HG03139 (cell line): ENCODE results near the gene MED15.
"Not testable (repeated sequence)": the region's sequence is repeated elsewhere in the genome, so short reads cannot be mapped to it uniquely, and the experiment has no call there.

Experiments
- ATAC-seq: cut with Tn5 transposase; IDR thresholded peaks from one replicate; pipeline ENCODE4 v1.9.1; 2021; ENCODE audit not compliant: unreplicated experiment

MED15 gene

GRCh38 chr22:20581503-20582170 lies 74.2 kb downstream of the MED15 start:
- ATAC-seq, result no peak

GRCh38 chr22:20582171-20582511 lies 74.7 kb downstream of the MED15 start:
- ATAC-seq, result no peak

- no peak for ATAC-seq
Observed at GRCh38 chr22:20582520-20583361, 75.3 kb downstream of the MED15 start.

- ATAC-seq, result no peak
Observed at GRCh38 chr22:20583471-20583922, 76.1 kb downstream of the MED15 start.

GRCh38 chr22:20584029-20584871 lies 76.8 kb downstream of the MED15 start:
- no peak for ATAC-seq

GRCh38 chr22:20584872-20585638 lies 77.6 kb downstream of the MED15 start:
- no peak for ATAC-seq

GRCh38 chr22:20585639-20586402 lies 78.4 kb downstream of the MED15 start:
- ATAC-seq, result no peak

- no peak for ATAC-seq
Observed at GRCh38 chr22:20586403-20586745, 79.0 kb downstream of the MED15 start.

- ATAC-seq, result no peak
Observed at GRCh38 chr22:20587206-20587958, 80.0 kb downstream of the MED15 start.

- ATAC-seq, result no peak
Observed at GRCh38 chr22:20588092-20588842, 80.9 kb downstream of the MED15 start.

GRCh38 chr22:20588843-20589581 lies 81.6 kb downstream of the MED15 start:
- no peak for ATAC-seq

- ATAC-seq, result no peak
Observed at GRCh38 chr22:20589614-20590476, 82.4 kb downstream of the MED15 start.

GRCh38 chr22:20590477-20591294 lies 83.3 kb downstream of the MED15 start:
- no peak for ATAC-seq

- ATAC-seq, result no peak
Observed at GRCh38 chr22:20591295-20591645, 83.9 kb downstream of the MED15 start.

- no peak for ATAC-seq
Observed at GRCh38 chr22:20591660-20592310, 84.4 kb downstream of the MED15 start.

GRCh38 chr22:20594038-20594437 lies 86.6 kb downstream of the MED15 start:
- ATAC-seq, result not testable (repeated sequence)
